Mesendoderm (in vitro differentiated cells): Measurements from ENCODE around the gene OR2A25. TPM values are rescaled to one million over a fixed set of nuclear protein-coding genes. Genes with fewer than 3 reads are reported as not detected.
A peak's percentile ranks its signal among the peaks of the same experiment; 100 is the strongest.

Experiments used
- DNase-seq: peaks from one replicate; pipeline ENCODE4 v3.0.0; 2013
- H2AK5ac ChIP-seq: 2 replicates; pipeline ENCODE4 v1.6.1; 2013; ENCODE audit warnings: low read length, inconsistent platforms
- H2BK120ac ChIP-seq: 2 replicates; pipeline ENCODE4 v1.6.1; 2013; ENCODE audit warnings: low read depth, mild to moderate bottlenecking, low read length, moderate library complexity, mixed read lengths
- H2BK15ac ChIP-seq: replicated peaks from 2 replicates; pipeline ENCODE4 v1.6.1; 2013; ENCODE audit warnings: low read depth, mild to moderate bottlenecking, moderate library complexity
- H2BK5ac ChIP-seq: 2 replicates; pipeline ENCODE4 v1.6.1; 2013; ENCODE audit warnings: low read length, inconsistent platforms
- H3K18ac ChIP-seq: 2 replicates; pipeline ENCODE4 v1.6.1; 2013; ENCODE audit warnings: mild to moderate bottlenecking, low read length, mixed read lengths
- H3K23ac ChIP-seq: one replicate; pipeline ENCODE4 v1.6.1; 2013; ENCODE audit warnings: low read length
- H3K27ac ChIP-seq: 2 replicates; pipeline ENCODE4 v1.5.1; 2013; ENCODE audit warnings: low read depth, mild to moderate bottlenecking, inconsistent platforms, low read length, moderate library complexity
- H3K27me3 ChIP-seq: 2 replicates; pipeline ENCODE4 v1.6.1; 2013; ENCODE audit warnings: low read length, control low read depth, mild to moderate bottlenecking, inconsistent platforms; ENCODE audit not compliant: insufficient read depth, poor library complexity
- H3K36me3 ChIP-seq: 2 replicates; pipeline ENCODE4 v1.6.1; 2013; ENCODE audit warnings: low read length, inconsistent platforms; ENCODE audit not compliant: control insufficient read depth, insufficient read depth
- H3K4ac ChIP-seq: one replicate; pipeline ENCODE4 v1.6.1; 2013; ENCODE audit warnings: low read depth, mild to moderate bottlenecking, low read length, moderate library complexity
- H3K4me1 ChIP-seq: 2 replicates; pipeline ENCODE4 v1.6.1; 2013; ENCODE audit warnings: low read depth, low read length, inconsistent platforms; ENCODE audit not compliant: control insufficient read depth
- H3K4me2 ChIP-seq: 2 replicates; pipeline ENCODE4 v1.6.1; 2013; ENCODE audit warnings: low read length
- H3K4me3 ChIP-seq: 2 replicates; pipeline ENCODE4 v1.5.1; 2013; ENCODE audit warnings: mild to moderate bottlenecking, low read length
- H3K56ac ChIP-seq: one replicate; pipeline ENCODE4 v1.6.1; 2013; ENCODE audit warnings: low read length
- H3K79me1 ChIP-seq: 2 replicates; pipeline ENCODE4 v1.6.1; 2013; ENCODE audit warnings: low read length, inconsistent platforms
- H3K79me2 ChIP-seq: 2 replicates; pipeline ENCODE4 v1.6.1; 2013; ENCODE audit warnings: mild to moderate bottlenecking, low read length; ENCODE audit not compliant: control insufficient read depth, insufficient read depth
- H3K9ac ChIP-seq: 2 replicates; pipeline ENCODE4 v1.6.1; 2013; ENCODE audit warnings: low read length, inconsistent platforms
- H4K5ac ChIP-seq: one replicate; pipeline ENCODE4 v1.6.1; 2013; ENCODE audit warnings: low read length
- H4K8ac ChIP-seq: one replicate; pipeline ENCODE4 v1.6.1; 2013; ENCODE audit warnings: low read depth, mild to moderate bottlenecking, control low read depth, low read length, moderate library complexity
- WGBS: extraction: QIAGEN DNeasy Blood & Tissue Kit; methylation state at CpG from one replicate; pipeline ENCODE4 v1.1.7; 2013; ENCODE audit warnings: low lambda C conversion rate, missing lambda C conversion rate; ENCODE audit not compliant: insufficient coverage; ENCODE audit errors: extremely low coverage; 5-methylcytosine and 5-hydroxymethylcytosine counted together
- polyA plus RNA-seq, 2 experiments: library from polyadenylated mRNA; stranded (reverse); fragments of 200-250 nt; gene quantifications; one replicate each; pipeline ENCODE4 v1.2.3, GENCODE V29; 2013

Gene OR2A25, protein sequence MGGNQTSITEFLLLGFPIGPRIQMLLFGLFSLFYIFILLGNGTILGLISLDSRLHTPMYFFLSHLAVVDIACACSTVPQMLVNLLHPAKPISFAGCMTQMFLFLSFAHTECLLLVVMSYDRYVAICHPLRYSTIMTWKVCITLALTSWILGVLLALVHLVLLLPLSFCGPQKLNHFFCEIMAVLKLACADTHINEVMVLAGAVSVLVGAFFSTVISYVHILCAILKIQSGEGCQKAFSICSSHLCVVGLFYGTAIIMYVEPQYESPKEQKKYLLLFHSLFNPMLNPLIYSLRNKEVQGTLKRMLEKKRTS
- not detected for polyA plus RNA-seq (2013, experiment 1 of 2)
- polyA plus RNA-seq (2013, experiment 2 of 2) = not detected

DNA sequence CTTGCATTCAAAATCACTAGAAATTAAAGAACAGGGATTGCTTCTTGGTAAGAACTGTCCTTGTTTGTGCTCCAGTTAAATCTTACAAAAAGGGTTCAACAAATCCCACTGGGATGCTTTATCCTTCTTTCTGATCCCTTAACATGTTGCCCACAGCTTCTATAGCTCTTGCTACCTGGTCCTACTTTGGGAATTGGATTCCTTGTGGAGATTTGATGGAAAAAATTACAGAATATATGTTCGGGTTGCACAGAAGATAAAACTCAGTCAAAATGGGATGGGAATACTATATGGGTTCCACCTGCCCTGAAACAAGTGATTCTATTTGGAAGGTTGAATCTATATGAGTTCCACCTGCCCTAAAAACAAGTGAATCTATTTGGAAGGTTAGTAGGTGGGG lies at the start of gene OR2A25:
Gene OR2A25 (plus strand): TSS at position 301 of the 400 bp plus-strand sequence. CDS start 4,409 bp downstream, outside the sequence.
- H3K4me2 ChIP-seq = no peak within 1 kb of the TSS
- no peaks in the 10 kb centered on the region for H3K36me3 ChIP-seq
- H2BK120ac ChIP-seq = no peak within 1 kb of the TSS
- H4K5ac ChIP-seq = no peak within 1 kb of the TSS
- no peaks in the 10 kb centered on the region for H3K4me1 ChIP-seq
- H3K79me2 ChIP-seq = no peaks in the 10 kb centered on the region
- no peak within 1 kb of the TSS for H2BK5ac ChIP-seq
- DNase-seq = no peak
- no peak within 1 kb of the TSS for H3K18ac ChIP-seq
- H3K4me3 ChIP-seq = no peak within 1 kb of the TSS
- H3K27me3 ChIP-seq = no peaks in the 10 kb centered on the region
- no peak within 1 kb of the TSS for H3K56ac ChIP-seq
- H3K23ac ChIP-seq = no peak within 1 kb of the TSS
- no peak within 1 kb of the TSS for H2AK5ac ChIP-seq
- H3K4ac ChIP-seq = no peak within 1 kb of the TSS
- no peak within 1 kb of the TSS for H3K27ac ChIP-seq
- no peak within 1 kb of the TSS for H3K9ac ChIP-seq
- no peak within 1 kb of the TSS for H2BK15ac ChIP-seq
- no peak within 1 kb of the TSS for H4K8ac ChIP-seq
- no CpG with 5 or more reads among the region's 1 CpG for WGBS
- H3K79me1 ChIP-seq = no peaks in the 10 kb centered on the region

DNA sequence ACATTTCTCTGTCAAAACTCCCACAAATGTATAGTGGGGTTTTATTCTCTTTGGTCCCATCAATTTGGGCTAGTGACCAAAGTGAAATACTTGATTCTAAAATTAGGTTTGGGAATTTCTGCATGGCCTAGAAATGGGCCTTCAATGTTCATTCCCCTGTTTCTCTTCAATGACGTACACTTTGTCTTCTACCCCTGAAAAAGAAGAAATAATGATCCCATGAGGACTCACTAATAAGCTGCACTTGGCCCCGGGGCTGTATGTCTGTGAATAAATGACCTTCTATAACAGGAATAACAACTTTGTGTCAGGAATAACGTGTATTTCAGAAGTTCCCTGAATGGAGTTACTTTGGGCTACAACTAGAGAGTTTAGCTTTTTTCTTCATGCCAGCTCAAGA lies 49.3 kb upstream of the OR2A25 start:
- no CpG with 5 or more reads among the region's 3 CpGs for WGBS
- H3K4me3 ChIP-seq = no peak overlapping the region
- H2BK15ac ChIP-seq = no peak overlapping the region
- no peak overlapping the region for H3K27ac ChIP-seq
- H2AK5ac ChIP-seq = no peak overlapping the region
- no peaks in the 10 kb centered on the region for H3K36me3 ChIP-seq
- no peak for DNase-seq
- no peak overlapping the region for H2BK5ac ChIP-seq
- no peak overlapping the region for H4K8ac ChIP-seq
- no peaks in the 10 kb centered on the region for H3K79me1 ChIP-seq
- H3K56ac ChIP-seq = no peak overlapping the region
- no peak overlapping the region for H3K9ac ChIP-seq
- H3K4ac ChIP-seq = no peak overlapping the region
- no peak overlapping the region for H3K4me2 ChIP-seq
- no peak overlapping the region for H4K5ac ChIP-seq
- H3K23ac ChIP-seq = no peak overlapping the region
- no peak overlapping the region for H3K18ac ChIP-seq
- no peak overlapping the region for H2BK120ac ChIP-seq
- H3K4me1 ChIP-seq = peaks cover 5% of the 10 kb centered on the region
- H3K79me2 ChIP-seq = no peaks in the 10 kb centered on the region
- H3K27me3 ChIP-seq = no peaks in the 10 kb centered on the region

DNA sequence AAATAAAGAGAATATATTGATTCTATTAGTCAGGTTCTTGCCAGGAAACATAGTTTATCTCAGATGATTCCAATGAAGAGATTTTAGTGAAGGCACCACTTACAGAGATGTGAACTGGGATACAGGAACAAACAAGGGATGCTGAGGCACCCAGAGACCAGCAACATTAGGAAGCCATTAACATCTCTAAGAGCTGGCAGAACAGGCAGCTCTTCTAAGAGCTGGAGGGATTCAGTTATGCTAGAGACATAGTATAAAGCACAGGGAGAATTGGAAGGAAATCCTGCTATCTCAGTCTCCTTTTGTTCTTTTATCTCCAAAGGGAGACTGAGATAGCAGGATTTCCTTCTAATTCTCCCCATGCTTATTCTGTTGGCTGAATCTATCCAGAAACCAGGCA lies 47.4 kb upstream of the OR2A25 start:
- Histone ChIP-seq H2BK120ac (no peak overlapping the region), H4K5ac (no peak overlapping the region), H3K36me3 (no peaks in the 10 kb centered on the region), H3K4me1 (peaks cover 5% of the 10 kb centered on the region), H3K4me3 (no peak overlapping the region), H4K8ac (no peak overlapping the region), H2BK15ac (no peak overlapping the region), H2BK5ac (no peak overlapping the region), H3K23ac (no peak overlapping the region), H3K27me3 (no peaks in the 10 kb centered on the region), H3K27ac (no peak overlapping the region), H3K4ac (no peak overlapping the region), H3K79me2 (no peaks in the 10 kb centered on the region), H3K4me2 (no peak overlapping the region), H3K56ac (no peak overlapping the region), H3K79me1 (no peaks in the 10 kb centered on the region), H3K18ac (no peak overlapping the region), H2AK5ac (no peak overlapping the region), H3K9ac (no peak overlapping the region)
- peak; percentile 73 for DNase-seq

DNA sequence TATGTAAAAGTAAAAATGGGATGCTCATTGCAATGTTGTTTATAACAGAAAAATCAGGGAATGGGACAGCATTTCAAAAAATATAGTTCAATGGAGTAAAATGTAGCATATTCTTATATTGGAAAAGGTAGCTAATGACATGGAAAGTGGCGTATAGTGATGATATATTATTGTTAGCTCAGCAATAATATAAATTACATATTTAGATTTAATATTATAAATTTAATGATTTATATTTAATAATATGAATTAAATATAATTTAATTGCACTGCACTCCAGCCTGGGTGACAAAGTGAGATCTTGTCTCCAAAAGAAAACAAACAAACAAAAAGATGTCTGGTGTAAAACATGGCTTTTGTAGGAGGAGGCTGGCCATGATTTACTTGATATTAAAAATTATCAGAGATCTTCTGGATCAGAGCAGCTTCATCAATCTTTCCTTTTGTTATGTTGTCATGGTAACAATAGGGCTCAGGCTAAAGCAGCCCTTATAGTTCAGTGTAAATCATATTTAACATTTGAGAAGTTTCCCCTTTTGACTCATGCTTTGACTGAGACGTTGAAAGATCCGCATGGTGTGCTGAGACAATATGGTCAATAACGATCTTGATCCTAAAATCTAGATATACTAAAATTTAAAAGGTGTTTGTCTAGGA lies 46.3 kb upstream of the OR2A25 start:
- no peak overlapping the region for H3K18ac ChIP-seq
- no peak overlapping the region for H3K4me3 ChIP-seq
- H3K4ac ChIP-seq = no peak overlapping the region
- no peak for DNase-seq
- WGBS = 100% methylated on average over 1 of the region's 4 CpGs
- H3K79me1 ChIP-seq = no peaks in the 10 kb centered on the region
- H4K8ac ChIP-seq = no peak overlapping the region
- no peaks in the 10 kb centered on the region for H3K27me3 ChIP-seq
- H3K56ac ChIP-seq = no peak overlapping the region
- H3K36me3 ChIP-seq = no peaks in the 10 kb centered on the region
- peaks cover 5% of the 10 kb centered on the region for H3K4me1 ChIP-seq
- no peak overlapping the region for H2BK15ac ChIP-seq
- H2AK5ac ChIP-seq = no peak overlapping the region
- H3K27ac ChIP-seq = no peak overlapping the region
- H3K4me2 ChIP-seq = no peak overlapping the region
- H2BK5ac ChIP-seq = no peak overlapping the region
- no peak overlapping the region for H3K23ac ChIP-seq
- no peak overlapping the region for H4K5ac ChIP-seq
- no peak overlapping the region for H3K9ac ChIP-seq
- no peak overlapping the region for H2BK120ac ChIP-seq
- no peaks in the 10 kb centered on the region for H3K79me2 ChIP-seq

DNA sequence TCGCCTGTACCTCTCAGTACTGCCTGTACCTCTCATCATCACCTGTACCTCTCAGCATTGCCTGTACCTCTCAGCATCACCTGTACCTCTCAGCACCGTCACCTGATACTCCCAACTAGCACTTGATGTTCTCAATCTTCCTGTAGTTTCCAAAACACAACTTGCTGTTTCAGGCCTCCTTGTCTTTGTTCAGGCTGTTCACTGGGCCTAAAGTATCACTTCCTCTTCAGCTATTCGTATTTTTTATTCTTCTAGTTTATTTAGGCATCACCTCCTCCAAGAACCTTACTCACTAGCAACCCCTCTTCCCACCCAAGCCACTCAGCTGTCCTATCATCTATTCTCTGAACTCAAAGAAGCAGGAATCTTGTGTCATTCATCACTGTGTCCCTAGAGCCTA lies 45.4 kb upstream of the OR2A25 start:
- no peak overlapping the region for H2AK5ac ChIP-seq

More for the DNA sequence above, 45.4 kb upstream of the OR2A25 start:
- Histone ChIP-seq H3K79me2 (no peaks in the 10 kb centered on the region), H3K79me1 (no peaks in the 10 kb centered on the region), H2BK15ac (no peak overlapping the region), H3K27me3 (no peaks in the 10 kb centered on the region), H4K8ac (no peak overlapping the region), H2BK120ac (no peak overlapping the region), H3K27ac (no peak overlapping the region), H3K4me3 (no peak overlapping the region), H2BK5ac (no peak overlapping the region), H4K5ac (no peak overlapping the region), H3K23ac (no peak overlapping the region), H3K4me1 (peaks cover 5% of the 10 kb centered on the region), H3K9ac (no peak overlapping the region), H3K56ac (no peak overlapping the region), H3K4me2 (no peak overlapping the region), H3K18ac (no peak overlapping the region), H3K36me3 (no peaks in the 10 kb centered on the region), H3K4ac (no peak overlapping the region)
- no peak for DNase-seq
- WGBS = no CpG with 5 or more reads among the region's 3 CpGs
